Measurements from ENCODE around the gene TBC1D25. TPM values are rescaled to one million over a fixed set of nuclear protein-coding genes. Genes with fewer than 3 reads are reported as not detected.

The TBC1D25 gene, protein sequence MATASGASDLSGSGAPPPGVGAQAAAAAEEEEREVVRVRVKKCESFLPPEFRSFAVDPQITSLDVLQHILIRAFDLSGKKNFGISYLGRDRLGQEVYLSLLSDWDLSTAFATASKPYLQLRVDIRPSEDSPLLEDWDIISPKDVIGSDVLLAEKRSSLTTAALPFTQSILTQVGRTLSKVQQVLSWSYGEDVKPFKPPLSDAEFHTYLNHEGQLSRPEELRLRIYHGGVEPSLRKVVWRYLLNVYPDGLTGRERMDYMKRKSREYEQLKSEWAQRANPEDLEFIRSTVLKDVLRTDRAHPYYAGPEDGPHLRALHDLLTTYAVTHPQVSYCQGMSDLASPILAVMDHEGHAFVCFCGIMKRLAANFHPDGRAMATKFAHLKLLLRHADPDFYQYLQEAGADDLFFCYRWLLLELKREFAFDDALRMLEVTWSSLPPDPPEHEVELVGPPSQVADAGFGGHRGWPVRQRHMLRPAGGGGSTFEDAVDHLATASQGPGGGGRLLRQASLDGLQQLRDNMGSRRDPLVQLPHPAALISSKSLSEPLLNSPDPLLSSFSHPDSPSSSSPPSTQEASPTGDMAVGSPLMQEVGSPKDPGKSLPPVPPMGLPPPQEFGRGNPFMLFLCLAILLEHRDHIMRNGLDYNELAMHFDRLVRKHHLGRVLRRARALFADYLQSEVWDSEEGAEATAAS
- 10 to 100 TPM; 11.3 to 13.0 (median 12.5) TPM for total RNA-seq

DNA sequence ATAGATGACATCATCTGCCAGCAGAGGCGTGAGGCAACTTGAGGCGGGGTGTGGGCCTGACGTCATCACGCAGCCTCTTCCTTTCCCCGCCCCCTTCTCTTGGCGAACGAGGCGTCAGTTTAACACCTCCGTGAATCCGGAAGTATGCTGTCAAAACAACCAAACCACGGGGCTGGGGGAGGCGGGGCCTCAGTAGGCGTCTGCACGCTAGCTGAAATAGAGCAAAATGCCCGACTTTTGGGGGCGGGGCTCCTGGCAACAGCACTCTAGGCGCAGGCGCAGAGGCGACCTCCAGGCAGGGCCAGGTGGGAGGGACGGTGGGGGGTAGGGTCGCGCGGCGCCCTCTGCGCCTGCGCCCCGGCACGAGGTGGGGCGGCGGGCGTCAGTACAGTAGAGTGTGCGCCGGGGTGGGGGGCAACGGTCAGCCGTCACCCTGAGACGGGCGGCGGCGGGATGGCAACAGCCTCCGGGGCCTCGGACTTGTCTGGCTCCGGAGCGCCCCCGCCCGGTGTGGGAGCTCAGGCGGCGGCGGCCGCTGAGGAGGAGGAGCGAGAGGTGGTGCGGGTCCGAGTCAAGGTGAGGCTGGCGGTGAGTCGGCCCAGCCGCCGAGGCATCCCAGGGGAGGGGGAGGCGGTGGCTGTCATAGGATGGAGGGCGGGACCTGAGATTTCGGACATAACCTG lies at the start of gene TBC1D25:
Gene TBC1D25 (plus strand): TSS at position 370 of the 683 bp plus-strand sequence. CDS start 84 bp downstream, at position 454.
- peak; percentile 93 to 98 for DNase-seq (ENCODE audit: low spot score in 2 of 2)
- TF ChIP-seq, protein P1, sequence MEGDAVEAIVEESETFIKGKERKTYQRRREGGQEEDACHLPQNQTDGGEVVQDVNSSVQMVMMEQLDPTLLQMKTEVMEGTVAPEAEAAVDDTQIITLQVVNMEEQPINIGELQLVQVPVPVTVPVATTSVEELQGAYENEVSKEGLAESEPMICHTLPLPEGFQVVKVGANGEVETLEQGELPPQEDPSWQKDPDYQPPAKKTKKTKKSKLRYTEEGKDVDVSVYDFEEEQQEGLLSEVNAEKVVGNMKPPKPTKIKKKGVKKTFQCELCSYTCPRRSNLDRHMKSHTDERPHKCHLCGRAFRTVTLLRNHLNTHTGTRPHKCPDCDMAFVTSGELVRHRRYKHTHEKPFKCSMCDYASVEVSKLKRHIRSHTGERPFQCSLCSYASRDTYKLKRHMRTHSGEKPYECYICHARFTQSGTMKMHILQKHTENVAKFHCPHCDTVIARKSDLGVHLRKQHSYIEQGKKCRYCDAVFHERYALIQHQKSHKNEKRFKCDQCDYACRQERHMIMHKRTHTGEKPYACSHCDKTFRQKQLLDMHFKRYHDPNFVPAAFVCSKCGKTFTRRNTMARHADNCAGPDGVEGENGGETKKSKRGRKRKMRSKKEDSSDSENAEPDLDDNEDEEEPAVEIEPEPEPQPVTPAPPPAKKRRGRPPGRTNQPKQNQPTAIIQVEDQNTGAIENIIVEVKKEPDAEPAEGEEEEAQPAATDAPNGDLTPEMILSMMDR (IDR thresholded peaks at IDR 0.05), result peak in 2 of 3 donors; percentile 19 to 23
- TF ChIP-seq POLR2A (IDR thresholded peaks at IDR 0.05) (no peak), POLR2AphosphoS5 (IDR thresholded peaks at IDR 0.05) (peak; percentile 2 to 58 (median 50))
- Histone ChIP-seq H3K36me3 (no peaks in the 10 kb centered on the region), H3K4me3 (peak within 1 kb of the TSS; percentile 62 to 70 (median 69)), H3K27ac (peak within 1 kb of the TSS; percentile 85 to 87), H3K9me3 (no peaks in the 10 kb centered on the region), H3K4me1 (no peaks in the 10 kb centered on the region), H3K27me3 (no peaks in the 10 kb centered on the region)
- intact Hi-C loops (cut with DNase I; ENCODE audit: low total_unique reads), result no loop called here

DNA sequence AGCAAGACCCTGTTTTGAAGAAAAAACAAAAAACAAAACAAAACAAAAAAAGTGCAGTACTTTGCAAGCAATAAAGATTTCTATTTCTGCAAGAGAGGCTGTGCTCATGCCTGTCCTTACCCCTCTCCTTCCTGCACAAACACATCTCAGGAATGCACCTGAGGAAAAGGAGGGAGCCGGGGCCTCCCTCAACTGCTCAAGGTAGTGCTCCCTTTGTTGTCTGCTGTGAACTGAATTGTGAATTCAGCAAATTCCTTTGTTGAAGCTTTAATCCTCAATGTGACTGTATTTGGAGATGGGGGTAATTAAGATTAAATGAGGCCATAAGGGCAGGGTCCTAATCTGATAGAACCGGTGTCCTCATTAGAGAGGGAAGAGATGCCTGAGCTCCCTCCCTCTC lies 49.6 kb upstream of the TBC1D25 start:
- H3K9me3 ChIP-seq, result peaks cover 0 to 11% of the 10 kb centered on the region in 2 donors
- no peak for TF ChIP-seq POLR2AphosphoS5 (IDR thresholded peaks at IDR 0.05)
- no peak for TF ChIP-seq POLR2A (IDR thresholded peaks at IDR 0.05)
- TF ChIP-seq, protein P1 (IDR thresholded peaks at IDR 0.05), result no peak
- H3K27me3 ChIP-seq, result peaks cover 0 to 24% of the 10 kb centered on the region in 2 donors
- H3K27ac ChIP-seq, result no peak overlapping the region
- H3K4me1 ChIP-seq, result no peaks in the 10 kb centered on the region
- no peaks in the 10 kb centered on the region for H3K36me3 ChIP-seq
- intact Hi-C loops (cut with DNase I; ENCODE audit: low total_unique reads), result no loop called here
- no peak overlapping the region for H3K4me3 ChIP-seq
- no peak for DNase-seq (ENCODE audit: low spot score in 2 of 2)

DNA sequence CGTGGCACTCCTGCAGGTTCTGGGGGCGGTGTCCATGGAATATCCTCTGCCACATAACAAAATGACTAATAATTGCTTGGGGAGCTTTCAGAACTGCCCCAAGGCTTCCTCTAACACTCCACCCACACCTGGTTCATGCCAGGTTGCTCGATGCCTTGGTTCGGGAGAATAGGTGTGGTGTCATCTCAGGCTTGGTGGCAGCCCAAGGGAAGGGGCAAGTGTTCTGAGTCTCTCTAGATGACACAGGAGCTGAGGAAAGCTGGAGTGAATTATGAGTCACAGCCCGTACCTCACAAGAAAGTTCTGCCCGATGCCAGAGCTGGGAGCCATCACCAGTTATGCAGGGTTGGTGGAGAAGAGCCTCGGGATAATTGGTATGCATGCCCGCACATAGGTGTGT lies 48.9 kb upstream of the TBC1D25 start:
- DNase-seq (ENCODE audit: low spot score in 2 of 2), result no peak
- intact Hi-C loops (cut with DNase I; ENCODE audit: low total_unique reads), result no loop called here
- H3K27ac ChIP-seq, result no peak overlapping the region
- H3K4me1 ChIP-seq, result no peaks in the 10 kb centered on the region
- H3K9me3 ChIP-seq, result peaks cover 0 to 11% of the 10 kb centered on the region in 2 donors
- H3K4me3 ChIP-seq, result no peak overlapping the region
- H3K27me3 ChIP-seq, result peaks cover 0 to 25% of the 10 kb centered on the region in 2 donors
- H3K36me3 ChIP-seq, result no peaks in the 10 kb centered on the region
- TF ChIP-seq POLR2AphosphoS5 (IDR thresholded peaks at IDR 0.05) (no peak), POLR2A (IDR thresholded peaks at IDR 0.05) (no peak)
- TF ChIP-seq, protein P1 (IDR thresholded peaks at IDR 0.05), result no peak

DNA sequence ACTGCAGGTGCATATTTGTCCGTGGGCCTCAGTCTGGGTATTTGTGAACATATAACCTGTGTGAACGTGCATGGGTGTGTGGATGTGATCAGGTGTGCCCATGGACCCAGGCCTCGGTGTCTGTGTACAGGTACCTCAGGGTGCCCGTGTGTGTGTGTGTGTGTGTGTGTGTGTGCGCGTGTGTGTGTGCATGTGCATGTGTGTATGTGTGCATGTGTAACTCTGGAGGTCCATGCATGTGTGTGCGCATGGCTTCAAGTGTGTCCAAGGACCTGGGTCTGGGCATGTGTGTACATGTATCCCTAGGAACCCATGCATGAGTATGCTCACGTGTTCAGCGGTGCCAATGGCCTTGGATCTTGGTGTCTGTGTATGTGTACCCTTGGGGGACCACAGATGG lies 47.7 kb upstream of the TBC1D25 start:
- Histone ChIP-seq H3K9me3 (peaks cover 0 to 11% of the 10 kb centered on the region in 2 donors), H3K27me3 (peaks cover 0 to 32% of the 10 kb centered on the region in 2 donors), H3K4me3 (no peak overlapping the region), H3K4me1 (no peaks in the 10 kb centered on the region), H3K27ac (no peak overlapping the region), H3K36me3 (no peaks in the 10 kb centered on the region)
- TF ChIP-seq POLR2AphosphoS5 (IDR thresholded peaks at IDR 0.05) (no peak), POLR2A (IDR thresholded peaks at IDR 0.05) (no peak)
- TF ChIP-seq, protein P1 (IDR thresholded peaks at IDR 0.05), result no peak
- no peak for DNase-seq (ENCODE audit: low spot score in 2 of 2)
- intact Hi-C loops (cut with DNase I; ENCODE audit: low total_unique reads), result no loop called here

Data from breast epithelium (tissue), 4 donors.